Subcutaneous adipose tissue (tissue), 4 donors: ENCODE data around the gene GALNT9. TPM values are rescaled to one million over a fixed set of nuclear protein-coding genes. Genes with fewer than 3 reads are reported as not detected.

Source experiments
- total RNA-seq, 4 donors: library from RNA; depleted of rRNA; stranded (reverse); fragments of >200 nt; gene quantifications; one replicate each; pipeline ENCODE4 v1.1.0, GENCODE V29; 2016
- TF ChIP-seq, protein P1 (sequence below): fragments of 450-650 bp; IDR thresholded peaks from one replicate; pipeline ENCODE4 v1.5.1; 2016; ENCODE audit warnings: low read depth, mild to moderate bottlenecking, control low read depth, antibody characterized with exemption, moderate library complexity

Gene GALNT9
- total RNA-seq, 4 donors from 2014 or later = not detected

- TF ChIP-seq, protein P1, sequence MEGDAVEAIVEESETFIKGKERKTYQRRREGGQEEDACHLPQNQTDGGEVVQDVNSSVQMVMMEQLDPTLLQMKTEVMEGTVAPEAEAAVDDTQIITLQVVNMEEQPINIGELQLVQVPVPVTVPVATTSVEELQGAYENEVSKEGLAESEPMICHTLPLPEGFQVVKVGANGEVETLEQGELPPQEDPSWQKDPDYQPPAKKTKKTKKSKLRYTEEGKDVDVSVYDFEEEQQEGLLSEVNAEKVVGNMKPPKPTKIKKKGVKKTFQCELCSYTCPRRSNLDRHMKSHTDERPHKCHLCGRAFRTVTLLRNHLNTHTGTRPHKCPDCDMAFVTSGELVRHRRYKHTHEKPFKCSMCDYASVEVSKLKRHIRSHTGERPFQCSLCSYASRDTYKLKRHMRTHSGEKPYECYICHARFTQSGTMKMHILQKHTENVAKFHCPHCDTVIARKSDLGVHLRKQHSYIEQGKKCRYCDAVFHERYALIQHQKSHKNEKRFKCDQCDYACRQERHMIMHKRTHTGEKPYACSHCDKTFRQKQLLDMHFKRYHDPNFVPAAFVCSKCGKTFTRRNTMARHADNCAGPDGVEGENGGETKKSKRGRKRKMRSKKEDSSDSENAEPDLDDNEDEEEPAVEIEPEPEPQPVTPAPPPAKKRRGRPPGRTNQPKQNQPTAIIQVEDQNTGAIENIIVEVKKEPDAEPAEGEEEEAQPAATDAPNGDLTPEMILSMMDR = no peak
These were observed 15.7 kb upstream of the GALNT9 start for GRCh38 chr12:132345126-132345525.

GRCh38 chr12:132344601-132345000, 15.2 kb upstream of the GALNT9 start:
- TF ChIP-seq, protein P1 = no peak

DNA sequence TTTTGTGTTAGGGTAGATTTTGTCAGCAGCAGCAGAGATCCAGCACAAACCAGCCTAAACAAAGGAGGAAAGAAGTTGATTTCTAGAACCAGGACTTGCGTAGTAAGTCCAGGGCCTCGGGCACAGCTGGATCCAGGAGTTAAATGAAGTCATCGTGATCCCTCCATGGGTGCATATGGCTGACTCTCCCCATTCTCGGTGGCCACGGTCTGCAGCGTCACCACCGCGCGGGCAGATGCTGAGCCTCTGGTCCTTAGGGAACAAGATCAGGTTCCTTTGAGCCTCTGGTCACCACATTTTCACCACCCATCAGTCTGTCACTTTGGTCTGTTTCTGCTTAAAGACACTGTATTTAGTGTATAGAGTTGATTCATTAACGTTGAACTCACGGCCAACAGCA, 14.8 kb upstream of the GALNT9 start:
- TF ChIP-seq, protein P1 = no peak

- TF ChIP-seq, protein P1 = no peak
These were observed 14.1 kb upstream of the GALNT9 start for GRCh38 chr12:132343294-132344004.

- TF ChIP-seq, protein P1 = no peak
These were observed 13.2 kb upstream of the GALNT9 start for GRCh38 chr12:132342251-132343227.

- TF ChIP-seq, protein P1 = no peak
These were observed 12.1 kb upstream of the GALNT9 start for GRCh38 chr12:132341318-132342050.
